BLaER1 treated with 17β-estradiol and CSF1 and Interleukin-3, amounts not matched to agents 10 nM and 100 nM (cell line): ENCODE results near the gene TTC9.
A peak's percentile ranks its signal among the peaks of the same experiment; 100 is the strongest.

Source experiments
- H3K27ac ChIP-seq, 11 experiments: shearing (Covaris generic); formaldehyde crosslinking; 2 replicates each; pipeline ENCODE4 v1.8.1; 2022
- H3K27me3 ChIP-seq, 11 experiments: shearing (Covaris generic); formaldehyde crosslinking; 2 replicates each; pipeline ENCODE4 v1.8.1; 2022
- H3K36me3 ChIP-seq, 11 experiments: shearing (Covaris generic); formaldehyde crosslinking; 2 replicates each; pipeline ENCODE4 v1.8.1; 2022
- H3K4me1 ChIP-seq, 10 experiments: shearing (Covaris generic); formaldehyde crosslinking; 2 replicates each; pipeline ENCODE4 v1.8.1; 2022
- H3K4me2 ChIP-seq, 11 experiments: shearing (Covaris generic); formaldehyde crosslinking; 2 replicates each; pipeline ENCODE4 v1.8.1; 2022
- H3K4me3 ChIP-seq, 10 experiments: shearing (Covaris generic); formaldehyde crosslinking; 2 replicates each; pipeline ENCODE4 v1.8.1; 2022
- H3K9ac ChIP-seq, 11 experiments: shearing (Covaris generic); formaldehyde crosslinking; 2 replicates each; pipeline ENCODE4 v1.8.1; 2022
- H3K9me3 ChIP-seq, 11 experiments: shearing (Covaris generic); formaldehyde crosslinking; replicated peaks in 1 of 11; 2 replicates each; pipeline ENCODE4 v1.8.1; 2022
- H4K20me1 ChIP-seq, 11 experiments: shearing (Covaris generic); formaldehyde crosslinking; 2 replicates each; pipeline ENCODE4 v1.8.1; 2022
- Cebpa-rat ChIP-seq, 11 experiments: shearing (Covaris generic); IDR thresholded peaks; 2 replicates each; pipeline ENCODE4 v1.8.1; 2022

Gene TTC9

GRCh38 chr14:70641548-70642302 lies at the start of gene TTC9:
TSS of gene TTC9 (plus strand) at chr14:70641916. CDS start at chr14:70642130, 214 bp downstream.
- no peaks in the 10 kb centered on the region for H3K36me3 ChIP-seq
- peaks cover 10 to 44% (median 24%) of the 10 kb centered on the region in 10 experiments; a peak in 18 of 20 replicates for H3K4me1 ChIP-seq
- peaks cover 48 to 63% (median 53%) of the 10 kb centered on the region in 11 experiments for H3K27me3 ChIP-seq
- no peak for TF ChIP-seq Cebpa-rat (IDR thresholded peaks at IDR 0.05)
- H4K20me1 ChIP-seq, result peaks cover 0 to 8% (median 0%) of the 10 kb centered on the region in 11 experiments; a peak in 1 of 22 replicates
- peak within 1 kb of the TSS; percentile 89 to 100 (median 97) for H3K4me2 ChIP-seq
- H3K27ac ChIP-seq, result peak within 1 kb of the TSS in 9 of 11 experiments; percentile 12 to 65 (median 38); a peak in 12 of 22 replicates
- peak within 1 kb of the TSS; percentile 64 to 83 (median 72) for H3K9ac ChIP-seq
- peaks cover 0 to 1% (median 0%) of the 10 kb centered on the region in 11 experiments; a peak in 4 of 22 replicates for H3K9me3 ChIP-seq
- H3K4me3 ChIP-seq, result peak within 1 kb of the TSS; percentile 70 to 90 (median 79)

GRCh38 chr14:70594461-70594860 lies 47.3 kb upstream of the TTC9 start:
- peaks cover 75 to 89% (median 82%) of the 10 kb centered on the region in 11 experiments for H3K36me3 ChIP-seq
- H3K4me2 ChIP-seq, result no peak overlapping the region
- no peaks in the 10 kb centered on the region for H3K27me3 ChIP-seq
- no peak overlapping the region for H3K27ac ChIP-seq
- no peak overlapping the region for H3K4me3 ChIP-seq
- H3K4me1 ChIP-seq, result peaks cover 7 to 17% (median 10%) of the 10 kb centered on the region in 10 experiments
- no peaks in the 10 kb centered on the region for H3K9me3 ChIP-seq
- peaks cover 32 to 86% (median 63%) of the 10 kb centered on the region in 11 experiments; a peak in 20 of 22 replicates for H4K20me1 ChIP-seq
- no peak for TF ChIP-seq Cebpa-rat (IDR thresholded peaks at IDR 0.05)
- H3K9ac ChIP-seq, result no peak overlapping the region

GRCh38 chr14:70595443-70596185 lies 46.1 kb upstream of the TTC9 start:
- no peak overlapping the region for H3K9ac ChIP-seq
- H3K27ac ChIP-seq, result no peak overlapping the region
- peaks cover 63 to 78% (median 70%) of the 10 kb centered on the region in 11 experiments for H3K36me3 ChIP-seq
- peaks cover 12 to 22% (median 14%) of the 10 kb centered on the region in 10 experiments for H3K4me1 ChIP-seq
- no peak for TF ChIP-seq Cebpa-rat (IDR thresholded peaks at IDR 0.05)
- H3K9me3 ChIP-seq, result no peaks in the 10 kb centered on the region
- H4K20me1 ChIP-seq, result peaks cover 28 to 83% (median 63%) of the 10 kb centered on the region in 11 experiments; a peak in 20 of 22 replicates
- no peaks in the 10 kb centered on the region for H3K27me3 ChIP-seq
- no peak overlapping the region for H3K4me3 ChIP-seq
- no peak overlapping the region for H3K4me2 ChIP-seq

- Histone ChIP-seq H3K4me2 (no peak overlapping the region), H3K4me3 (no peak overlapping the region), H3K27me3 (no peaks in the 10 kb centered on the region), H3K36me3 (peaks cover 42 to 57% (median 49%) of the 10 kb centered on the region in 11 experiments), H3K9ac (no peak overlapping the region), H3K27ac (no peak overlapping the region), H4K20me1 (peaks cover 26 to 72% (median 63%) of the 10 kb centered on the region in 11 experiments; a peak in 20 of 22 replicates), H3K9me3 (no peaks in the 10 kb centered on the region), H3K4me1 (peaks cover 18 to 28% (median 21%) of the 10 kb centered on the region in 10 experiments)
- no peak for TF ChIP-seq Cebpa-rat (IDR thresholded peaks at IDR 0.05)
Observed at GRCh38 chr14:70597731-70598130, 44.0 kb upstream of the TTC9 start.

- H3K4me3 ChIP-seq, result peak overlapping the region; percentile 69 to 96 (median 87)
- peak overlapping the region; percentile 84 to 98 (median 93) for H3K4me2 ChIP-seq
- no peak for TF ChIP-seq Cebpa-rat (IDR thresholded peaks at IDR 0.05)
- peaks cover 26 to 40% (median 33%) of the 10 kb centered on the region in 11 experiments for H3K36me3 ChIP-seq
- peak overlapping the region; percentile 79 to 95 (median 87); a peak in 13 of 22 replicates for H3K9ac ChIP-seq
- H3K9me3 ChIP-seq, result no peaks in the 10 kb centered on the region
- H3K4me1 ChIP-seq, result peaks cover 18 to 28% (median 21%) of the 10 kb centered on the region in 10 experiments
- peaks cover 22 to 56% (median 50%) of the 10 kb centered on the region in 11 experiments; a peak in 20 of 22 replicates for H4K20me1 ChIP-seq
- H3K27me3 ChIP-seq, result no peaks in the 10 kb centered on the region
- peak overlapping the region in 2 of 11 experiments; percentile 91 to 95; a peak in 4 of 22 replicates for H3K27ac ChIP-seq
Observed at GRCh38 chr14:70599345-70599744, 42.4 kb upstream of the TTC9 start.

- H3K27ac ChIP-seq, result peak within 1 kb of the TSS; percentile 75 to 95 (median 84)
- H3K4me3 ChIP-seq, result peak within 1 kb of the TSS; percentile 69 to 96 (median 87)
- no peaks in the 10 kb centered on the region for H3K27me3 ChIP-seq
- no peaks in the 10 kb centered on the region for H3K9me3 ChIP-seq
- peaks cover 18 to 28% (median 21%) of the 10 kb centered on the region in 10 experiments for H3K4me1 ChIP-seq
- TF ChIP-seq Cebpa-rat (IDR thresholded peaks at IDR 0.05), result no peak
- peak within 1 kb of the TSS; percentile 79 to 95 (median 87) for H3K9ac ChIP-seq
- peaks cover 14 to 28% (median 21%) of the 10 kb centered on the region in 11 experiments for H3K36me3 ChIP-seq
- H3K4me2 ChIP-seq, result peak within 1 kb of the TSS; percentile 84 to 98 (median 93)
- H4K20me1 ChIP-seq, result peaks cover 10 to 44% (median 38%) of the 10 kb centered on the region in 11 experiments; a peak in 19 of 22 replicates
Observed at GRCh38 chr14:70600382-70601157, 41.1 kb upstream of the TTC9 start, which contains the start of gene MED6. TSS of gene MED6 (minus strand) at chr14:70600655. CDS start at chr14:70600637, 18 bp downstream.

GRCh38 chr14:70601162-70601561 lies 40.6 kb upstream of the TTC9 start:
- Histone ChIP-seq H3K36me3 (peaks cover 8 to 22% (median 15%) of the 10 kb centered on the region in 11 experiments), H3K27me3 (no peaks in the 10 kb centered on the region), H3K27ac (peak overlapping the region in 10 of 11 experiments; percentile 61 to 78 (median 70); a peak in 18 of 22 replicates), H3K9ac (peak overlapping the region; percentile 58 to 79 (median 73); a peak in 18 of 22 replicates), H3K9me3 (no peaks in the 10 kb centered on the region), H3K4me1 (peaks cover 18 to 28% (median 21%) of the 10 kb centered on the region in 10 experiments), H4K20me1 (peaks cover 4 to 38% (median 32%) of the 10 kb centered on the region in 11 experiments; a peak in 19 of 22 replicates), H3K4me2 (peak overlapping the region; percentile 68 to 89 (median 80)), H3K4me3 (peak overlapping the region; percentile 48 to 91 (median 60))
- TF ChIP-seq Cebpa-rat (IDR thresholded peaks at IDR 0.05), result no peak

GRCh38 chr14:70602254-70602653 lies 39.5 kb upstream of the TTC9 start:
- peaks cover 18 to 28% (median 21%) of the 10 kb centered on the region in 10 experiments for H3K4me1 ChIP-seq
- peaks cover 0 to 27% (median 22%) of the 10 kb centered on the region in 11 experiments; a peak in 17 of 22 replicates for H4K20me1 ChIP-seq
- H3K4me3 ChIP-seq, result no peak overlapping the region
- no peak for TF ChIP-seq Cebpa-rat (IDR thresholded peaks at IDR 0.05)
- no peaks in the 10 kb centered on the region for H3K27me3 ChIP-seq
- no peak overlapping the region for H3K4me2 ChIP-seq
- H3K9ac ChIP-seq, result no peak overlapping the region
- peaks cover 0 to 11% (median 6%) of the 10 kb centered on the region in 11 experiments; a peak in 8 of 22 replicates for H3K36me3 ChIP-seq
- no peaks in the 10 kb centered on the region for H3K9me3 ChIP-seq
- H3K27ac ChIP-seq, result no peak overlapping the region
